CD4-positive, alpha-beta memory T cell (primary cell): ENCODE data around the gene SLC22A5. TPM values are rescaled to one million over a fixed set of nuclear protein-coding genes. Genes with fewer than 3 reads are reported as not detected.

Experiments used
- CTCF ChIA-PET: fragments of 350-600 bp; sonication (Branson Sonifier 250); formaldehyde crosslinking; loops from one replicate; lab custom pipeline; 2021; ENCODE audit warnings: inconsistent platforms; ENCODE audit not compliant: partially characterized antibody; lab: Charles Lee
- POLR2A ChIA-PET: fragments of 350-600 bp; sonication (Branson Sonifier 250); formaldehyde crosslinking; loops from one replicate; lab custom pipeline; 2021; ENCODE audit not compliant: partially characterized antibody; lab: Charles Lee
- DNase-seq, 5 donors: peaks; one replicate each; pipeline versions ENCODE4 v3.0.0 to v3.0.0-alpha.2; 2020 to 2022; ENCODE audit warnings: mixed read lengths in 1 of 5
- H3K27ac ChIP-seq: one replicate; pipeline ENCODE4 v1.7.0; 2013; ENCODE audit warnings: low read depth, low read length
- H3K27me3 ChIP-seq: 2 replicates; pipeline ENCODE4 v1.7.0; 2013; ENCODE audit warnings: mild to moderate bottlenecking, low read length, moderate library complexity; ENCODE audit not compliant: insufficient read depth
- H3K36me3 ChIP-seq: 2 replicates; pipeline ENCODE4 v1.7.0; 2013; ENCODE audit warnings: mild to moderate bottlenecking, low read length, moderate library complexity; ENCODE audit not compliant: insufficient read depth
- H3K4me1 ChIP-seq: 2 replicates; pipeline ENCODE4 v1.7.0; 2013; ENCODE audit warnings: mild to moderate bottlenecking, low read length, moderate library complexity; ENCODE audit not compliant: insufficient read depth
- H3K4me3 ChIP-seq, 2 donors: one replicate each; pipeline ENCODE4 v1.7.0; 2013; ENCODE audit warnings: low read length in 2 of 2, mild to moderate bottlenecking in 1 of 2
- H3K9me3 ChIP-seq, 2 donors: one replicate each; pipeline ENCODE4 v1.7.0; 2013; ENCODE audit warnings: low read length in 2 of 2, control low read depth in 1 of 2; ENCODE audit not compliant: control insufficient read depth in 1 of 2
- H3K27ac Mint-ChIP-seq, 7 donors: one replicate each; pipeline ENCODE4 v1.8.0; 2020 to 2021; ENCODE audit warnings: mixed read lengths in 7 of 7, mild to moderate bottlenecking in 6 of 7, inconsistent platforms in 3 of 7, moderate library complexity in 3 of 7
- H3K27me3 Mint-ChIP-seq, 2 donors: one replicate each; pipeline ENCODE4 v1.8.0; 2020 to 2021; ENCODE audit warnings: mixed read lengths in 2 of 2
- H3K36me3 Mint-ChIP-seq, 2 donors: one replicate each; pipeline ENCODE4 v1.8.0; 2020 to 2021; ENCODE audit warnings: mixed read lengths in 2 of 2, inconsistent platforms in 1 of 2, mild to moderate bottlenecking in 1 of 2
- H3K4me1 Mint-ChIP-seq, 4 donors: one replicate each; pipeline ENCODE4 v1.8.0; 2020 to 2021; ENCODE audit warnings: mixed read lengths in 4 of 4, mild to moderate bottlenecking in 1 of 4
- H3K4me3 Mint-ChIP-seq, 8 donors: one replicate each; pipeline ENCODE4 v1.8.0; 2020 to 2021; ENCODE audit warnings: mixed read lengths in 8 of 8, mild to moderate bottlenecking in 7 of 8, moderate library complexity in 6 of 8, inconsistent platforms in 3 of 8
- H3K9me3 Mint-ChIP-seq, 8 donors: one replicate each; pipeline ENCODE4 v1.8.0; 2020 to 2021; ENCODE audit warnings: mixed read lengths in 8 of 8, mild to moderate bottlenecking in 5 of 8, inconsistent platforms in 3 of 8, moderate library complexity in 1 of 8
- intact Hi-C: fragments of 100-400 bp; cut with micrococcal nuclease; formaldehyde crosslinking; loops from one replicate; pipeline ENCODE4 v1.15.1; 2023
- polyA plus RNA-seq, 2 donors: library from polyadenylated mRNA; unstranded; fragments of 300-500 nt; fragmentation: Illumina TruSeq; gene quantifications; one replicate each; pipeline ENCODE4 v1.2.3, GENCODE V29; 2021
- total RNA-seq, 2 experiments: library from RNA; stranded (reverse); gene quantifications; one replicate each; pipeline ENCODE4 v1.2.3, GENCODE V29; 2021

SLC22A5 gene
- total and polyA plus RNA-seq, 4 experiments from 2014 or later: 1.9 to 10.0 (median 5.9) TPM

- no peaks in the 10 kb centered on the region for H3K27me3 Mint-ChIP-seq
- peaks cover 35 to 69% of the 10 kb centered on the region in 2 donors for H3K36me3 Mint-ChIP-seq
- Histone ChIP-seq H3K36me3 (peaks cover 5% of the 10 kb centered on the region), H3K4me3 (no peak overlapping the region), H3K27me3 (no peaks in the 10 kb centered on the region), H3K4me1 (peaks cover 91% of the 10 kb centered on the region), H3K27ac (peak overlapping the region; percentile 14), H3K9me3 (no peaks in the 10 kb centered on the region)
- peaks cover 73 to 100% (median 87%) of the 10 kb centered on the region in 4 donors for H3K4me1 Mint-ChIP-seq
- H3K27ac Mint-ChIP-seq: peak overlapping the region; percentile 55 to 100 (median 89)
- intact Hi-C loops: loop anchor here (5.0 kb wide), 1 partner anchor 41 kb away; no protein-coding TSS in a partner anchor
- ChIA-PET CTCF (interaction anchor here (1.6 to 6.2 kb wide), 11 partner anchors 9 to 85 kb away, joined by 8 to 70 read pairs (median 13); partner anchors contain the start of gene IRF1), POLR2A (interaction anchor here (1.2 to 6.3 kb wide), 11 partner anchors 12 to 331 kb away, joined by 4 to 177 read pairs (median 36); partner anchors contain the start of genes CCNI2 and IRF1)
- peak overlapping the region in 7 of 8 donors; percentile 7 to 63 (median 27) for H3K4me3 Mint-ChIP-seq
- peaks cover 0 to 4% (median 0%) of the 10 kb centered on the region in 8 donors for H3K9me3 Mint-ChIP-seq
- no peak for DNase-seq
Observed at GRCh38 chr5:132416306-132417009, 46.9 kb downstream of the SLC22A5 start.

- CTCF ChIA-PET: interaction anchor here (1.6 to 6.2 kb wide), 10 partner anchors 8 to 84 kb away, joined by 6 to 70 read pairs (median 20); partner anchors contain the start of gene IRF1
- H3K4me3 Mint-ChIP-seq: peak overlapping the region in 6 of 8 donors; percentile 7 to 93 (median 46)
- POLR2A ChIA-PET: interaction anchor here (2.7 to 6.3 kb wide), 6 partner anchors 12 to 80 kb away, joined by 24 to 177 read pairs (median 58); partner anchors contain the start of gene IRF1
- peaks cover 72 to 98% (median 85%) of the 10 kb centered on the region in 4 donors for H3K4me1 Mint-ChIP-seq
- Histone ChIP-seq H3K4me3 (no peak overlapping the region), H3K9me3 (no peaks in the 10 kb centered on the region), H3K27ac (peak overlapping the region; percentile 14), H3K27me3 (no peaks in the 10 kb centered on the region), H3K36me3 (peaks cover 5% of the 10 kb centered on the region), H3K4me1 (peaks cover 97% of the 10 kb centered on the region)
- H3K27me3 Mint-ChIP-seq: no peaks in the 10 kb centered on the region
- no peak for DNase-seq
- H3K36me3 Mint-ChIP-seq: peaks cover 38 to 66% of the 10 kb centered on the region in 2 donors
- intact Hi-C loops: loop anchor here (5.0 kb wide), 1 partner anchor 40 kb away; no protein-coding TSS in a partner anchor
- peaks cover 0 to 4% (median 0%) of the 10 kb centered on the region in 8 donors for H3K9me3 Mint-ChIP-seq
- peak overlapping the region; percentile 89 to 99 (median 97) for H3K27ac Mint-ChIP-seq
Observed at GRCh38 chr5:132417010-132417439, 47.5 kb downstream of the SLC22A5 start.

DNA sequence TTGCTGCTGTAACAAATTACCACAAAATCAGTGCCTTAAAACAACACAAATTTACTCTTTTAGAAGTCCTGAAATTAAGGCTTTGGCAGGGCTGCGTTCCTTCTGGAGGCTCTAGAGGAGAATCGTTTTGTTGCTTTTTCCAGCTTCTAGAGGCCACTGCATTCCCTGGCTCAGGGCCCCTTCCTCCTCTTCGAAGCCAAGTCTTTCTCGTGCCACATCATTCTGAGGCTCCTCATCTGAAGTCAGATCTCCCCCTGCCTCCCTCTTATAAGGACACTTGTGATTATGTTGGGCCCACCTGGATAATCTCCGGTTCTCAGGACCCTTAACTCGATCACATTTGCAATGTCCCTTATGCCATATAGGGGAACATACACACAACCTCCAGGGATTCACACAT is 48.0 kb downstream of the SLC22A5 start:
- peaks cover 0 to 4% (median 0%) of the 10 kb centered on the region in 8 donors for H3K9me3 Mint-ChIP-seq

DNA sequence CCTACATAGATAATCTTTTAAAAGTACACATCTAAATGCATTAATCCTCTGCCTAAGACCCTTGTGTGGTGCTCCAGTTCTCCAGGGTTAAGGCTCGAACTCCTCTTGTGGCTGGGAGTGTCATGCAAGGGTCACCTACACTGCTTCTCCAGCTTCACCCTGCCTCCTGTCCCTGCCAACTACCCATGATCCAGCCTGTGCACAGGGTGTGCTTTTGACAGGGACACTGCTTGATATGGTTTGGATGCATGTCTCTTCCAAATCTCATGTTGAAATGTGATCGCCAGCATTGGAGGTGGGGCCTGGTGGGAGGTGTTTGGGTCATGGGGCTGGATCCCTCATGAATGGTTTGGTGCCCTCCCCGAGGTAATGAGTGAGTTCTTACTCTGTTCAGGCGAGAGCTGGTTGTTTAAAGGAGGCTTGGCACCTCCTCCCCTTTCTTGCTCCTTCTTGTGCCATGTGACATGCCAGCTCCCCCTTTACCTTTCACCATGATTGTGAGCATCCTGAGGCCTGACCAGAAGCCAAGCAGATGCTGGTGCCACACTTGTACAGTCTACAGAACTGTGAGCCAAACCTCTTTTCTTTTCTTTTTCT is 48.5 kb downstream of the SLC22A5 start:
- Histone ChIP-seq H3K36me3 (peaks cover 8% of the 10 kb centered on the region), H3K27me3 (no peaks in the 10 kb centered on the region), H3K9me3 (no peaks in the 10 kb centered on the region), H3K4me1 (peaks cover 100% of the 10 kb centered on the region), H3K4me3 (no peak overlapping the region), H3K27ac (peak overlapping the region; percentile 14)
- peaks cover 38 to 65% of the 10 kb centered on the region in 2 donors for H3K36me3 Mint-ChIP-seq
- intact Hi-C loops: loop anchor here (2.0 to 5.0 kb wide), 2 partner anchors 31 to 39 kb away; no protein-coding TSS in a partner anchor
- peak overlapping the region in 4 of 8 donors; percentile 48 to 93 (median 55) for H3K4me3 Mint-ChIP-seq
- POLR2A ChIA-PET: interaction anchor here (0.9 to 6.3 kb wide), 8 partner anchors 9 to 79 kb away, joined by 4 to 177 read pairs (median 42); partner anchors contain the start of gene IRF1
- peaks cover 75 to 98% (median 87%) of the 10 kb centered on the region in 4 donors for H3K4me1 Mint-ChIP-seq
- H3K27me3 Mint-ChIP-seq: no peaks in the 10 kb centered on the region
- DNase-seq: no peak
- H3K9me3 Mint-ChIP-seq: peaks cover 0 to 4% (median 0%) of the 10 kb centered on the region in 8 donors
- CTCF ChIA-PET: interaction anchor here (1.6 to 6.2 kb wide), 10 partner anchors 7 to 78 kb away, joined by 4 to 70 read pairs (median 20); partner anchors contain the start of gene IRF1
- H3K27ac Mint-ChIP-seq: peak overlapping the region; percentile 95 to 99 (median 97)

More for the DNA sequence above, 48.0 kb downstream of the SLC22A5 start:
- Mint-ChIP-seq H3K4me3 (peak overlapping the region in 6 of 8 donors; percentile 21 to 93 (median 50)), H3K27ac (peak overlapping the region; percentile 89 to 99 (median 97)), H3K36me3 (peaks cover 38 to 64% of the 10 kb centered on the region in 2 donors), H3K4me1 (peaks cover 73 to 98% (median 87%) of the 10 kb centered on the region in 4 donors), H3K27me3 (no peaks in the 10 kb centered on the region)
- Histone ChIP-seq H3K4me3 (no peak overlapping the region), H3K27ac (peak overlapping the region; percentile 14), H3K9me3 (no peaks in the 10 kb centered on the region), H3K4me1 (peaks cover 100% of the 10 kb centered on the region), H3K27me3 (no peaks in the 10 kb centered on the region), H3K36me3 (peaks cover 5% of the 10 kb centered on the region)
- intact Hi-C loops: loop anchor here (5.0 kb wide), 1 partner anchor 40 kb away; no protein-coding TSS in a partner anchor
- CTCF ChIA-PET: interaction anchor here (1.6 to 6.2 kb wide), 10 partner anchors 8 to 84 kb away, joined by 6 to 70 read pairs (median 20); partner anchors contain the start of gene IRF1
- DNase-seq: no peak
- POLR2A ChIA-PET: interaction anchor here (0.9 to 6.3 kb wide), 8 partner anchors 8 to 79 kb away, joined by 4 to 177 read pairs (median 42); partner anchors contain the start of gene IRF1

- peak overlapping the region; percentile 71 for H3K27ac ChIP-seq
- CTCF ChIA-PET: interaction anchor here (1.2 to 6.2 kb wide), 9 partner anchors 12 to 82 kb away, joined by 3 to 70 read pairs (median 13); partner anchors contain the start of gene IRF1
Observed at GRCh38 chr5:132418881-132419280, 49.4 kb downstream of the SLC22A5 start.

More at GRCh38 chr5:132418881-132419280, 49.4 kb downstream of the SLC22A5 start:
- Mint-ChIP-seq H3K27ac (peak overlapping the region; percentile 96 to 99 (median 97)), H3K4me1 (peaks cover 74 to 98% (median 85%) of the 10 kb centered on the region in 4 donors), H3K27me3 (no peaks in the 10 kb centered on the region), H3K36me3 (peaks cover 40 to 68% of the 10 kb centered on the region in 2 donors), H3K4me3 (peak overlapping the region in 3 of 8 donors; percentile 44 to 93 (median 47)), H3K9me3 (peaks cover 0 to 1% (median 0%) of the 10 kb centered on the region in 8 donors)
- no peak for DNase-seq
- POLR2A ChIA-PET: interaction anchor here (2.7 to 6.3 kb wide), 6 partner anchors 10 to 78 kb away, joined by 24 to 177 read pairs (median 58); partner anchors contain the start of gene IRF1
- no peaks in the 10 kb centered on the region for H3K27me3 ChIP-seq
- H3K4me1 ChIP-seq: peaks cover 100% of the 10 kb centered on the region
- no peak overlapping the region for H3K4me3 ChIP-seq
- H3K9me3 ChIP-seq: no peaks in the 10 kb centered on the region
- peaks cover 13% of the 10 kb centered on the region for H3K36me3 ChIP-seq
- intact Hi-C loops: loop anchor here (1.0 to 5.0 kb wide), 7 partner anchors 8 to 82 kb away; partner anchors contain the start of gene IRF1
